NCI-H526 treated with DMSO at 0.1 percent for 48 hours (cell line): Measurements from ENCODE around the gene SYT15.
"Not testable (repeated sequence)": the region's sequence is repeated elsewhere in the genome, so short reads cannot be mapped to it uniquely, and the experiment has no call there.

Experiments used
- DNase-seq: peaks from one replicate; lab custom pipeline; 2025; lab: John Stamatoyannopoulos, UW

Gene SYT15

DNA sequence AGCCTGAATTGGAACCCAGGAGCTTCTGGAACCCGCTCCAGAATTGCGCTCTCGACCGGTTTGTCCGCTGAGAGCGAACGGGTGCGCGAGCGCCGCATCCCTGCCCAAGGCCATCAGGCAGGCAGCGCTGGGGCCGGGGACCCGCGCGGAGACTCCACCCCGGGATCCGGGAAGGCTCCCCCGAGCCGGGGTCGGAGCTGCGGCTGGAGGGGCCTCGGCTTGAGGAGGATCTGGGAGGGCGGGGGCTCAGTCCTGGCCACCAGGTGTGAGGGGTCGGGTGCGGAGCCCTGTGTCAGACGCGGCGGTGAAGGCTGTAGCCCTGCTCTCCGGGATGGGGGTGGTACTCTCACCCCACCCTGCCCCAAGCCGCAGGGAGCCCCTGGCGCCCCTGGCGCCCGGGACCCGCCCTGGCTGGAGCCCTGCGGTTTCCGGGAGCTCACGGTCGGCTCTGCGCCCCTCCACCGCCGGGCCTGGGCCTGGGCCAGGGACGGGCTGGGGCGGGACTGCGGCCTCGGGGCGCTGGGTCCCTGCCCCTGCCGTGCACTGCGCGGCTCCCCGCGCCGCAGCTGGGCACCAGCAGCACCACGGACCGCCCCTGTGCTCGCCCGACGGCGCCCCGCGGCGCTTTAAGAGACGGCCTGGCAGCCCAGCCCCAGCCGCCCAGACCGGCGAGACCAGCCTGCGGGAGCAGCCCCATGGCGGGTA, at the start of gene SYT15:
Gene SYT15, plus strand, starts transcription at position 655 of the 705 bp plus-strand sequence. Its CDS starts 41 bp downstream, at position 696.
- DNase-seq: not testable (repeated sequence)

DNA sequence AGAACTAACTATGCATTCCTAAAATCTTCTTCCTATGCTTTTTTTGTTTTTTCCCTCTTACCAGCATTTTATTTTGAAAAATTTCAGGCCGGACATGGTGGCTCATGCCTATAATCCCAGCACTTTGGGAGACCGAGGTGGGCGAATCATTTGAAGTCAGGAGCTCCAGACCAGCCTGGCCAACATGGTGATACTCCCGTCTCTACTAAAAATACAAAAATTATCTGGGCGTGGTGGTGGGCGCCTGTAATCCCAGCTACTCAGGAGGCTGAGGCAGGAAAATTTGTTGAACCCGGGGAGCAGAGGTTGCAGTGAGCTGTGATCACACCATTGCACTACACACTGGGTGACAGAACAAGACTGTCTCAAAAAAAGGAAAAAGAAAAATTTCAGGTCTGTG, 49.2 kb upstream of the SYT15 start:
- DNase-seq: not testable (repeated sequence)

GRCh38 chr10:46530249-46531186, 48.4 kb upstream of the SYT15 start:
- no peak for DNase-seq

DNA sequence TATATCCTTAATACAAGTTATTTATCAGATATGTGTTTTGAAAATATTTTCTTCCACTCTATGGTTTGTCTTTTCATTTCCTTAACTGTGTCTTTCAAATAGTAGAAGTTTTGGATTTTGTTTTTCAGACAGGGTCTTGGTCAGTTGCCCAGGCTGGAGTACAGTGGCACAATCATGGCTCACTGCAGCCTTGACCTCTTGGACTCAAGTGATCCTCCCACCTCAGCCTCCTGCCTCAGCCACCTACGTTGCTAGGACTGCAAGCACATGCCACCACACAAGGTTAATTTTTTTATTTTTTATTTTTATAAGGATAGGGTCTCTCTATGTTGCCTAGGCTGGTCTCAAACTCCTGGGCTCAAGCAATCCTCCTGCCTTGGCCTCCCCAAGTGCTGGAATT, 46.7 kb upstream of the SYT15 start:
- not testable (repeated sequence) for DNase-seq

GRCh38 chr10:46534828-46535524, 44.0 kb upstream of the SYT15 start:
- DNase-seq: no peak

- no peak for DNase-seq
These were observed 42.8 kb upstream of the SYT15 start for GRCh38 chr10:46536171-46536570.

- no peak for DNase-seq
These were observed 42.1 kb upstream of the SYT15 start for GRCh38 chr10:46536781-46537180.

DNA sequence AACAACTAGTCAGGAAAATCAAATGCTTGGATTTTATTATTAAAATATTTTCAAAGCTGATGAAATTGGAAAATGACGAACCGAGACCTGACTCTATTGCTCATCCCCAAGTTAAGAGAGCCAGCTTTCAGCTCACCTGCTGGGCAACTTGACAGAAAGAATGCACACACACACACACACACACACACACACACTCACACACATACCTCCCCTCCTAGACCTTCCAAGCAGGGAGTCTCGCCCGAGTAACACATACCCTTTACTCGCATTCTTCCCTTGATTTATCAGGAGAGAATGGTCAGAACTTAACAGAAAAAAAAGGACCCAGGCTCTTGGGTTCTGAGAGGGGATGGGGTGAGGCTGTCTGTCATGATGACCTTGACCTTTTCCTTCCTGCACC, 41.6 kb upstream of the SYT15 start:
- no peak for DNase-seq

- DNase-seq: no peak
These were observed 40.8 kb upstream of the SYT15 start for GRCh38 chr10:46538155-46538554.

- no peak for DNase-seq
These were observed 40.1 kb upstream of the SYT15 start for GRCh38 chr10:46538717-46539426.

DNA sequence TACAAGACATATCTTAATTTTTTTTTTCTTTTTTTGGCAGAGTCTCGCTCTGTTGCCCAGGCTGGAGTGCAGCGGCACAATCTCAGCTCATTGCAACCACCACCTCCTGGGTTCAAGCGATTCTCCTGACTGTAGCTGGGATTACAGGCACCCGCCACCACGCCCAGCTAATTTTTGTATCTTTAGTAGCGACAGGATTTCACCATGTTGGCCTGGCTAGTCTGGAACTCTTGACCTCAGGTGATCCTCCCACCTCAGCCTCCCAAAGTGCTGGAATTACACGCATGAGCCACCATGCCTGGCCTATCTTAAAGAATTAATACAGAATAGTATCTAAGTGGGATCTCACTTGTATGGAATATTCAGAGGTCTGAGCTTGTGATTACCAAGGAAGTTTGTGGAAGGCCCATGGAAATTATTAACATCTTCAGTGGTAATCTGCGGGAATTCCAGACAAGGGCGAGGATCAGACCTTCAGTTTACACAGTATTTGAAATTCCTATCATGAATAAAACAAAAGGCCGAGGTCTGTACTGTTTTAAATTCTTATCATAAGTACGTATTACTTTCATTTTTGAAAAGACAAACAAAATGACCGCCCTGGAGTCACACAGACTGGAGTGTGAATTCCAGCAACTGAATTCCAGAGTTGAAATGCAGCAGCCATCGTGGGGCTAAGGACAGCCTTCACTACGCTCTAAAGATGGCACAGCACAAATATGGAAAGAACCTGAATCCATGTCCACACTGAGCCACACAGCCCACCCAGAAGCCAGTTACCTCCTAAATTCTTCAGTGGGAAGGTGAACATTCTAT, 39.1 kb upstream of the SYT15 start:
- DNase-seq: no peak

DNA sequence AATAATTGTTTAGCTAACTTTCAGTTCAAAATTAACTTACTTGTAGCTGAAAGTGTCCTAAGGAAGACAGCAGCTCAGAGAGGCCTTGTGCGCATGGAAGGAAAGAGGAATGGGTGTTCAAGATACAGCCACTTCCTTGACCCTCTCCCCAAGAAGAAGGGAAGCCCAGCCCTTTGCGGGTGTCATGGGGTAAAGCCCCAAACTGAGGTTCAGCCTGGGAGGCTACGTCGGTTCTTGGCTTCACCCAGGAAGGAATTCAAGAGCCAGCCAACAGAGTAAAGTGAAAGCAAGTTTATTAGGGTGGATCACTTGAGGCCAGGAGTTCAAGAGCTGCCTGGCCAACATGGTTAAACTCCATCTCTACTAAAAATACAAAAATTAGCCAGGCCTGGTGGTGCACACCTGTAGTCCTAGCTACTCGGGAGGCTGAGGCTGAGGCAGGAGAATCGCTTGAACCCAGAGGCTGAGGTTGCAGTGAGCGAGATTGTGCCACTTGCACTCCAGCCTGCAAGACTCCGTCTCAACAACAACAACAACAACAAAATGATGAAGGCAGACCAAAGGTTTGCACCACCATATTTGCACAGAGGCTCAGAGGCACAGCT, 38.4 kb upstream of the SYT15 start:
- no peak for DNase-seq

GRCh38 chr10:46541017-46541661, 37.8 kb upstream of the SYT15 start:
- DNase-seq: no peak

DNA sequence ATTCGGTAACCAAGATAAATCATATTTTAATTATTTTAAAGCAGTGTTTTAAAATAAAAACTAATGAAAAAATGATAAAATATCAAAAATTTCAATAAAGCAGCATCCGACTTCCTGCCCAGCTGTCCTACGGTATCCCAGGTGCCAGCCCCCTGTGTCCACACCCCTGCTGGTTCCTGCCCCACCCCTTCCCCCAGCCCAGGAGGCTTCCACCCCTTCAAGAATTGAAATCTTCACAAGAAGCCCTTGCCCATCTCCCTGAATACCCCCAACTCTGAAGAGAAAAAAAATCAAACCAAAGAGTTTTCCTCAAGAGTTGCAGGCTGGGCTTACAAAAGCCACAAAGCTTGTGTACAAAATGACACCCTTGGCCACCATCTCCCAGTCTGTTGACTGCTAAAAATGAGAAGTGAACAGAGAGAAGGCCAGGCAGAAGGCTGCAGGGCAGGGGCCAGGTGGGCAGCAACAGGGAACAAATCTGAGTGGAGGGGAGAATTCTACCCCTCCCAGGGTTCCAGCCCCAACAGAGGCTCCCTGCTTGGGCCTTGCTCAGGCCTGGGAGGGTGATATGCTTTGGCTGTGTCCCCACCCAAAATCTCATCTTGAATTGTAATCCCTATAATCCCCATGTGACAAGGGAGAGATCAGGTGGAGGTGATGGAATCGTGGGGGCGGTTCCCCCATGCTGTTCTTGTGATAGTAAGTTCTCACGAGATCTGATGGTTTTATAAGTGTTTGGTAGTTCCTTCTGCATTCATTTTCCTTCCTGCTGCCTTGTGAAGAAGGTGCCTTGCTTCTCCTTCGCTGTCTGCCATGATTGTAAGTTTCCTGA, 37.0 kb upstream of the SYT15 start:
- DNase-seq: no peak

GRCh38 chr10:46542567-46543465, 36.1 kb upstream of the SYT15 start:
- no peak for DNase-seq

DNA sequence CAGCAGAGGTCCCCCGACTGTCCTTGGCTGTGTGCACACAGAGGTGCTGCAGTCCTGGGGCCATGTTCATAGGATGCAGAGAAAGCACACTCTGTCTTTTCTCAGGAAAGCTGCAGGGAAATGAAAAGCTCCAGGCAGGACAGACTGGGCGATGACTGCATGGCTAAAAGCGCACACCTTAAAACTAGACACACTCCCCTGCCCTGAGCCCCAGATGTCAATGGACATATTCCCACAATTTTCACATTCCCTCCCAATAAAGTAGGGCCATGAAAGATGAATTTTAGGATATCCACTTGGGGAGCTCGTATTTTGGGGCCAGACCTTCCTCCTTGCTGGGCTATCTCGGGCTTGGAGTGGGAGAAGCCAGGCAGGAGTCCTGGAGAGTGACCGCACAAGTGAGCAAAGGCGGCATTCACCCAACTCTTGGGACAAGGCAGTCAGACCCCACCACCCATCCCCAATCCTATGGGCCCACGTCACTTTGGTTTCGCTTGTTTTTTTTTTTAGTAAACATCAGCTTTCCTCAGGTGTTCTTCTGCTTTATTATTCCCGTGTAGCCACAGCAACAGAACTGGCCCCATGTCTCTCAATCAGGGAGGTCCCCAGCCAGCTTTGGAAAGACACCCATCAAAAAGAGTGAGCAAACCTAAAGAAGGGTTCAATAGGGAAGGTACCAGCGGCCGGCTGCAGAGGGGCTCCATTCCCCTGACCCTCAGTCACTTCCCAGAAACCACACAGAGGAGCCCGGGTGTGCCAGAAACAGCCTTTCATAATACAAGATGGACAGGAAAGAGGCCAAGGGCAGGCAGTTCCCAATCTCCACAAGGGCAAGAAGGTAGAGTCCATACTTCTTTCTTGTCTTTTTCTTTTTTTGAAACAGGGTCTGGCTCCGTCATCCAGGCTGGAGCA, 35.2 kb upstream of the SYT15 start:
- no peak for DNase-seq
